GM23338 (cell line): ENCODE results near the gene SLC4A4. TPM values are rescaled to one million over a fixed set of nuclear protein-coding genes. Genes with fewer than 3 reads are reported as not detected.

Experiments
- ATAC-seq: fragments of 200-7000 bp; cut with Tn5 transposase; 3 replicates; pipeline ENCODE4 v1.9.1; 2020
- DNase-seq: peaks from one replicate; pipeline ENCODE4 v3.0.0-alpha.2; 2015; ENCODE audit warnings: low spot score
- H2AFZ ChIP-seq: fragments of 200-600 bp; sonication (generic); 2 replicates; pipeline ENCODE4 v1.8.0; 2016; ENCODE audit warnings: antibody characterized with exemption, mild to moderate bottlenecking, moderate library complexity
- H3F3A ChIP-seq: fragments of 200-600 bp; sonication (generic); replicated peaks from 2 replicates; pipeline ENCODE4 v1.8.0; 2017; ENCODE audit warnings: antibody characterized with exemption, mixed run types, low read depth
- H3K27ac ChIP-seq: fragments of 200-600 bp; sonication (generic); 2 replicates; pipeline ENCODE4 v1.6.1; 2016; ENCODE audit warnings: low read depth
- H3K27me3 ChIP-seq: fragments of 200-600 bp; sonication (generic); 2 replicates; pipeline ENCODE4 v1.8.0; 2016; ENCODE audit warnings: mild to moderate bottlenecking, mixed run types, moderate library complexity; ENCODE audit not compliant: insufficient read depth
- H3K36me3 ChIP-seq: fragments of 200-600 bp; sonication (generic); 2 replicates; pipeline ENCODE4 v1.8.0; 2016; ENCODE audit warnings: mild to moderate bottlenecking; ENCODE audit not compliant: insufficient read depth
- H3K4me1 ChIP-seq: fragments of 200-600 bp; sonication (generic); 2 replicates; pipeline ENCODE4 v1.8.0; 2016; ENCODE audit warnings: mild to moderate bottlenecking, moderate library complexity; ENCODE audit not compliant: insufficient read depth
- H3K4me2 ChIP-seq: fragments of 200-600 bp; sonication (generic); 2 replicates; pipeline ENCODE4 v1.7.1; 2017; ENCODE audit warnings: mixed run types
- H3K4me3 ChIP-seq: fragments of 200-600 bp; sonication (generic); 2 replicates; pipeline ENCODE4 v1.6.1; 2016; ENCODE audit warnings: mixed run types
- H3K79me2 ChIP-seq: fragments of 200-600 bp; sonication (generic); replicated peaks from 2 replicates; pipeline ENCODE4 v1.8.0; 2017; ENCODE audit warnings: mild to moderate bottlenecking; ENCODE audit not compliant: insufficient read depth
- H3K9me2 ChIP-seq: fragments of 200-600 bp; sonication (generic); 2 replicates; pipeline ENCODE4 v1.8.0; 2017; ENCODE audit not compliant: insufficient read depth
- H4K20me1 ChIP-seq: fragments of 200-600 bp; sonication (generic); replicated peaks from 2 replicates; pipeline ENCODE4 v1.8.0; 2017; ENCODE audit warnings: mild to moderate bottlenecking; ENCODE audit not compliant: insufficient read depth
- H3K27ac Mint-ChIP-seq: 2 replicates; pipeline ENCODE4 v1.8.0; 2020; ENCODE audit warnings: inconsistent platforms, mild to moderate bottlenecking, moderate library complexity, mixed read lengths
- H3K27me3 Mint-ChIP-seq: 3 replicates; pipeline ENCODE4 v1.8.0; 2022; ENCODE audit warnings: low read depth, mild to moderate bottlenecking, moderate library complexity, mixed read lengths, inconsistent platforms; ENCODE audit not compliant: insufficient read depth, poor library complexity
- H3K36me3 Mint-ChIP-seq: 3 replicates; pipeline ENCODE4 v1.8.0; 2021; ENCODE audit warnings: low read depth, mild to moderate bottlenecking, inconsistent platforms, moderate library complexity, mixed read lengths
- H3K4me1 Mint-ChIP-seq: 3 replicates; pipeline ENCODE4 v1.8.0; 2020; ENCODE audit warnings: mild to moderate bottlenecking, inconsistent platforms, mixed read lengths
- H3K4me3 Mint-ChIP-seq: 3 replicates; pipeline ENCODE4 v1.8.0; 2021; ENCODE audit warnings: moderate library complexity, mild to moderate bottlenecking, inconsistent platforms, mixed read lengths
- H3K9me3 Mint-ChIP-seq: 3 replicates; pipeline ENCODE4 v1.8.0; 2020; ENCODE audit warnings: moderate library complexity, mild to moderate bottlenecking, inconsistent platforms, mixed read lengths
- CREB1 ChIP-seq: fragments of 250-450 bp; sonication (Bioruptor Pico); IDR thresholded peaks from 2 replicates; pipeline ENCODE4 v1.5.0; 2020; ENCODE audit warnings: low read depth, mild to moderate bottlenecking, moderate library complexity
- EZH2 ChIP-seq: fragments of 200-600 bp; sonication (generic); IDR thresholded peaks from one replicate; pipeline ENCODE4 v1.8.0; 2017; ENCODE audit warnings: antibody characterized with exemption, mild to moderate bottlenecking, low read depth; ENCODE audit not compliant: unreplicated experiment
- EZH2phosphoT487 ChIP-seq: fragments of 200-600 bp; sonication (generic); IDR thresholded peaks from one replicate; pipeline ENCODE4 v1.8.1; 2018; ENCODE audit warnings: antibody characterized with exemption; ENCODE audit not compliant: unreplicated experiment
- JUNB ChIP-seq: IDR thresholded peaks from one replicate; pipeline ENCODE4 v1.6.1; 2016; ENCODE audit warnings: antibody characterized with exemption; ENCODE audit not compliant: unreplicated experiment
- NANOG ChIP-seq: IDR thresholded peaks from 2 replicates; pipeline ENCODE4 v1.6.1; 2016; ENCODE audit warnings: antibody characterized with exemption, borderline replicate concordance
- POLR2AphosphoS5 ChIP-seq: IDR thresholded peaks from 2 replicates; pipeline ENCODE4 v1.6.1; 2016; ENCODE audit warnings: antibody characterized with exemption, low read depth
- REST ChIP-seq: IDR thresholded peaks from one replicate; pipeline ENCODE4 v1.6.1; 2018; ENCODE audit warnings: antibody characterized with exemption; ENCODE audit not compliant: unreplicated experiment
- STAT1 ChIP-seq: IDR thresholded peaks from one replicate; pipeline ENCODE4 v1.6.1; 2016; ENCODE audit warnings: antibody characterized with exemption; ENCODE audit not compliant: unreplicated experiment
- ZNF114 ChIP-seq: fragments of 250-450 bp; sonication (Bioruptor Pico); IDR thresholded peaks from 2 replicates; pipeline ENCODE4 v1.5.0; 2020; ENCODE audit warnings: mild to moderate bottlenecking, moderate library complexity
- ZNF331 ChIP-seq: fragments of 250-450 bp; sonication (Bioruptor Pico); IDR thresholded peaks from 2 replicates; pipeline ENCODE4 v1.5.0; 2020; ENCODE audit warnings: low read depth, mild to moderate bottlenecking, moderate library complexity
- polyA plus RNA-seq: library from polyadenylated mRNA; unstranded; fragments of >200 nt; fragmentation: Nextera tagmentation; extraction: Ambion mirVana; gene quantifications from 2 replicates; pipeline ENCODE4 v1.2.1, GENCODE V29; 2016
- total RNA-seq: library from RNA; depleted of rRNA; stranded (reverse); fragments of >200 nt; shearing (Covaris generic); gene quantifications from 2 replicates; pipeline ENCODE4 v1.2.3, GENCODE V29; 2014
- TF ChIP-seq, protein P1 (sequence below), 2 experiments: fragments of 200-600 bp in 1 of 2; sonication (generic) in 1 of 2; conservative IDR thresholded peaks; 2 replicates each; pipeline versions ENCODE4 v1.5.1 to v1.6.1; 2016 to 2017; ENCODE audit warnings: antibody characterized with exemption in 2 of 2, low read depth in 2 of 2, mild to moderate bottlenecking in 2 of 2, moderate library complexity in 1 of 2
- TF ChIP-seq, protein P2 (sequence below): fragments of 250-450 bp; sonication (Bioruptor Pico); IDR thresholded peaks from 2 replicates; pipeline ENCODE4 v1.5.0; 2020; ENCODE audit warnings: mild to moderate bottlenecking, moderate library complexity
- TF ChIP-seq, protein P3 (sequence below): IDR thresholded peaks from 2 replicates; pipeline ENCODE4 v1.6.1; 2016; ENCODE audit warnings: antibody characterized with exemption

Gene SLC4A4
- total and polyA plus RNA-seq, 2 experiments from 2014 or later: 1.0 to 1.5 TPM

DNA sequence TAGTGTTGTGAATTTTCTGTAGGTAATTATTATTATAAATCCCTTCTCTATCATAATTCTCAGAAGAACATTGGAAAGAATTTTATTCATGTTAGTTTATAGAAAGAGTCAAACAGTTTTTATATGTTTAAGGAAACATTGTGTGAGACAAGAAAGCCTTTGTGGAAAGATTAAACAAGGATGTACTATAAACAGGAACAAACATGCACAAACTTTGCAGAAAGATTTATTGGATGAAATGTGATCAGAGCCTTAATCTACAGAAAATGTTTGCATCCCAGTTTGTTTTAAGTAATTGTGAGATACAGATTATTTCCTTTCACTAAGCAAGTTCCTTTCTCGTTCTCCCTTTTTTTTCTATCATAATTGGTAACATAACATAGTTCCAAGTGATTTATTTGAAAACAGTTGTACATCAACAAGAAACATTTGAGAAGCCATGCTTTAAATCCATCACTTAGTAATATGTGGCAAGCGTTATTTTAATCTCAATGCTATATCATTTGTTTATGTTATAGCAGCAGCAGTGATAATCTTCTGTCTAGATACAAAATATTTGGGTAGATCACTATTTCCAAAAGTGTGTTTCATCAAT, 129.4 kb downstream of the SLC4A4 start:
- no peaks in the 10 kb centered on the region for H3K9me2 ChIP-seq
- no peaks in the 10 kb centered on the region for H3K36me3 Mint-ChIP-seq
- H3K27ac Mint-ChIP-seq: no peak overlapping the region
- H3K4me1 ChIP-seq: no peaks in the 10 kb centered on the region
- H3K27me3 Mint-ChIP-seq: no peaks in the 10 kb centered on the region
- H3K4me2 ChIP-seq: no peak overlapping the region
- H3K27ac ChIP-seq: no peak overlapping the region
- H3K4me3 Mint-ChIP-seq: no peak overlapping the region
- H3K27me3 ChIP-seq: no peaks in the 10 kb centered on the region
- no peaks in the 10 kb centered on the region for H3K79me2 ChIP-seq
- TF ChIP-seq CREB1 (CRISPR knock-in tag): no peak
- no peak for TF ChIP-seq JUNB
- TF ChIP-seq, protein P1, sequence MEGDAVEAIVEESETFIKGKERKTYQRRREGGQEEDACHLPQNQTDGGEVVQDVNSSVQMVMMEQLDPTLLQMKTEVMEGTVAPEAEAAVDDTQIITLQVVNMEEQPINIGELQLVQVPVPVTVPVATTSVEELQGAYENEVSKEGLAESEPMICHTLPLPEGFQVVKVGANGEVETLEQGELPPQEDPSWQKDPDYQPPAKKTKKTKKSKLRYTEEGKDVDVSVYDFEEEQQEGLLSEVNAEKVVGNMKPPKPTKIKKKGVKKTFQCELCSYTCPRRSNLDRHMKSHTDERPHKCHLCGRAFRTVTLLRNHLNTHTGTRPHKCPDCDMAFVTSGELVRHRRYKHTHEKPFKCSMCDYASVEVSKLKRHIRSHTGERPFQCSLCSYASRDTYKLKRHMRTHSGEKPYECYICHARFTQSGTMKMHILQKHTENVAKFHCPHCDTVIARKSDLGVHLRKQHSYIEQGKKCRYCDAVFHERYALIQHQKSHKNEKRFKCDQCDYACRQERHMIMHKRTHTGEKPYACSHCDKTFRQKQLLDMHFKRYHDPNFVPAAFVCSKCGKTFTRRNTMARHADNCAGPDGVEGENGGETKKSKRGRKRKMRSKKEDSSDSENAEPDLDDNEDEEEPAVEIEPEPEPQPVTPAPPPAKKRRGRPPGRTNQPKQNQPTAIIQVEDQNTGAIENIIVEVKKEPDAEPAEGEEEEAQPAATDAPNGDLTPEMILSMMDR (conservative IDR thresholded peaks at IDR 0.05; ENCODE audit: low read depth in 2 of 2): no peak
- no peak for TF ChIP-seq POLR2AphosphoS5
- no peak for TF ChIP-seq ZNF114 (CRISPR knock-in tag)
- no peak for TF ChIP-seq ZNF331 (CRISPR knock-in tag)
- TF ChIP-seq, protein P2, sequence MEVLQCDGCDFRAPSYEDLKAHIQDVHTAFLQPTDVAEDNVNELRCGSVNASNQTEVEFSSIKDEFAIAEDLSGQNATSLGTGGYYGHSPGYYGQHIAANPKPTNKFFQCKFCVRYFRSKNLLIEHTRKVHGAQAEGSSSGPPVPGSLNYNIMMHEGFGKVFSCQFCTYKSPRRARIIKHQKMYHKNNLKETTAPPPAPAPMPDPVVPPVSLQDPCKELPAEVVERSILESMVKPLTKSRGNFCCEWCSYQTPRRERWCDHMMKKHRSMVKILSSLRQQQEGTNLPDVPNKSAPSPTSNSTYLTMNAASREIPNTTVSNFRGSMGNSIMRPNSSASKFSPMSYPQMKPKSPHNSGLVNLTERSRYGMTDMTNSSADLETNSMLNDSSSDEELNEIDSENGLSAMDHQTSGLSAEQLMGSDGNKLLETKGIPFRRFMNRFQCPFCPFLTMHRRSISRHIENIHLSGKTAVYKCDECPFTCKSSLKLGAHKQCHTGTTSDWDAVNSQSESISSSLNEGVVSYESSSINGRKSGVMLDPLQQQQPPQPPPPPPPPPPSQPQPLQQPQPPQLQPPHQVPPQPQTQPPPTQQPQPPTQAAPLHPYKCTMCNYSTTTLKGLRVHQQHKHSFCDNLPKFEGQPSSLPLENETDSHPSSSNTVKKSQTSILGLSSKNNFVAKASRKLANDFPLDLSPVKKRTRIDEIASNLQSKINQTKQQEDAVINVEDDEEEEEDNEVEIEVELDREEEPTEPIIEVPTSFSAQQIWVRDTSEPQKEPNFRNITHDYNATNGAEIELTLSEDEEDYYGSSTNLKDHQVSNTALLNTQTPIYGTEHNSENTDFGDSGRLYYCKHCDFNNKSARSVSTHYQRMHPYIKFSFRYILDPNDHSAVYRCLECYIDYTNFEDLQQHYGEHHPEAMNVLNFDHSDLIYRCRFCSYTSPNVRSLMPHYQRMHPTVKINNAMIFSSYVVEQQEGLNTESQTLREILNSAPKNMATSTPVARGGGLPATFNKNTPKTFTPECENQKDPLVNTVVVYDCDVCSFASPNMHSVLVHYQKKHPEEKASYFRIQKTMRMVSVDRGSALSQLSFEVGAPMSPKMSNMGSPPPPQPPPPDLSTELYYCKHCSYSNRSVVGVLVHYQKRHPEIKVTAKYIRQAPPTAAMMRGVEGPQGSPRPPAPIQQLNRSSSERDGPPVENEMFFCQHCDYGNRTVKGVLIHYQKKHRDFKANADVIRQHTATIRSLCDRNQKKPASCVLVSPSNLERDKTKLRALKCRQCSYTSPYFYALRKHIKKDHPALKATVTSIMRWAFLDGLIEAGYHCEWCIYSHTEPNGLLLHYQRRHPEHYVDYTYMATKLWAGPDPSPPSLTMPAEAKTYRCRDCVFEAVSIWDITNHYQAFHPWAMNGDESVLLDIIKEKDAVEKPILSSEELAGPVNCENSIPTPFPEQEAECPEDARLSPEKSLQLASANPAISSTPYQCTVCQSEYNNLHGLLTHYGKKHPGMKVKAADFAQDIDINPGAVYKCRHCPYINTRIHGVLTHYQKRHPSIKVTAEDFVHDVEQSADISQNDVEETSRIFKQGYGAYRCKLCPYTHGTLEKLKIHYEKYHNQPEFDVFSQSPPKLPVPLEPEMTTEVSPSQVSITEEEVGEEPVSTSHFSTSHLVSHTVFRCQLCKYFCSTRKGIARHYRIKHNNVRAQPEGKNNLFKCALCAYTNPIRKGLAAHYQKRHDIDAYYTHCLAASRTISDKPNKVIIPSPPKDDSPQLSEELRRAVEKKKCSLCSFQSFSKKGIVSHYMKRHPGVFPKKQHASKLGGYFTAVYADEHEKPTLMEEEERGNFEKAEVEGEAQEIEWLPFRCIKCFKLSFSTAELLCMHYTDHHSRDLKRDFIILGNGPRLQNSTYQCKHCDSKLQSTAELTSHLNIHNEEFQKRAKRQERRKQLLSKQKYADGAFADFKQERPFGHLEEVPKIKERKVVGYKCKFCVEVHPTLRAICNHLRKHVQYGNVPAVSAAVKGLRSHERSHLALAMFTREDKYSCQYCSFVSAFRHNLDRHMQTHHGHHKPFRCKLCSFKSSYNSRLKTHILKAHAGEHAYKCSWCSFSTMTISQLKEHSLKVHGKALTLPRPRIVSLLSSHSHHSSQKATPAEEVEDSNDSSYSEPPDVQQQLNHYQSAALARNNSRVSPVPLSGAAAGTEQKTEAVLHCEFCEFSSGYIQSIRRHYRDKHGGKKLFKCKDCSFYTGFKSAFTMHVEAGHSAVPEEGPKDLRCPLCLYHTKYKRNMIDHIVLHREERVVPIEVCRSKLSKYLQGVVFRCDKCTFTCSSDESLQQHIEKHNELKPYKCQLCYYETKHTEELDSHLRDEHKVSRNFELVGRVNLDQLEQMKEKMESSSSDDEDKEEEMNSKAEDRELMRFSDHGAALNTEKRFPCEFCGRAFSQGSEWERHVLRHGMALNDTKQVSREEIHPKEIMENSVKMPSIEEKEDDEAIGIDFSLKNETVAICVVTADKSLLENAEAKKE (CRISPR knock-in tag): no peak
- no peak for TF ChIP-seq STAT1
- no peak for TF ChIP-seq REST
- no peak for TF ChIP-seq NANOG
- TF ChIP-seq EZH2phosphoT487: no peak
- no peak for TF ChIP-seq EZH2
- TF ChIP-seq, protein P3, sequence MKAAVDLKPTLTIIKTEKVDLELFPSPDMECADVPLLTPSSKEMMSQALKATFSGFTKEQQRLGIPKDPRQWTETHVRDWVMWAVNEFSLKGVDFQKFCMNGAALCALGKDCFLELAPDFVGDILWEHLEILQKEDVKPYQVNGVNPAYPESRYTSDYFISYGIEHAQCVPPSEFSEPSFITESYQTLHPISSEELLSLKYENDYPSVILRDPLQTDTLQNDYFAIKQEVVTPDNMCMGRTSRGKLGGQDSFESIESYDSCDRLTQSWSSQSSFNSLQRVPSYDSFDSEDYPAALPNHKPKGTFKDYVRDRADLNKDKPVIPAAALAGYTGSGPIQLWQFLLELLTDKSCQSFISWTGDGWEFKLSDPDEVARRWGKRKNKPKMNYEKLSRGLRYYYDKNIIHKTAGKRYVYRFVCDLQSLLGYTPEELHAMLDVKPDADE: no peak
- H3K36me3 ChIP-seq: no peaks in the 10 kb centered on the region
- no peaks in the 10 kb centered on the region for H3K9me3 Mint-ChIP-seq
- H4K20me1 ChIP-seq: no peaks in the 10 kb centered on the region
- no peak overlapping the region for H2AFZ ChIP-seq
- no peak for ATAC-seq
- H3K4me3 ChIP-seq: no peak overlapping the region
- no peaks in the 10 kb centered on the region for H3F3A ChIP-seq
- no peaks in the 10 kb centered on the region; the same call in 2 of the 3 replicates for H3K4me1 Mint-ChIP-seq
- no peak for DNase-seq
